ENCODE measurements around the gene MTMR3.

MTMR3 gene

DNA sequence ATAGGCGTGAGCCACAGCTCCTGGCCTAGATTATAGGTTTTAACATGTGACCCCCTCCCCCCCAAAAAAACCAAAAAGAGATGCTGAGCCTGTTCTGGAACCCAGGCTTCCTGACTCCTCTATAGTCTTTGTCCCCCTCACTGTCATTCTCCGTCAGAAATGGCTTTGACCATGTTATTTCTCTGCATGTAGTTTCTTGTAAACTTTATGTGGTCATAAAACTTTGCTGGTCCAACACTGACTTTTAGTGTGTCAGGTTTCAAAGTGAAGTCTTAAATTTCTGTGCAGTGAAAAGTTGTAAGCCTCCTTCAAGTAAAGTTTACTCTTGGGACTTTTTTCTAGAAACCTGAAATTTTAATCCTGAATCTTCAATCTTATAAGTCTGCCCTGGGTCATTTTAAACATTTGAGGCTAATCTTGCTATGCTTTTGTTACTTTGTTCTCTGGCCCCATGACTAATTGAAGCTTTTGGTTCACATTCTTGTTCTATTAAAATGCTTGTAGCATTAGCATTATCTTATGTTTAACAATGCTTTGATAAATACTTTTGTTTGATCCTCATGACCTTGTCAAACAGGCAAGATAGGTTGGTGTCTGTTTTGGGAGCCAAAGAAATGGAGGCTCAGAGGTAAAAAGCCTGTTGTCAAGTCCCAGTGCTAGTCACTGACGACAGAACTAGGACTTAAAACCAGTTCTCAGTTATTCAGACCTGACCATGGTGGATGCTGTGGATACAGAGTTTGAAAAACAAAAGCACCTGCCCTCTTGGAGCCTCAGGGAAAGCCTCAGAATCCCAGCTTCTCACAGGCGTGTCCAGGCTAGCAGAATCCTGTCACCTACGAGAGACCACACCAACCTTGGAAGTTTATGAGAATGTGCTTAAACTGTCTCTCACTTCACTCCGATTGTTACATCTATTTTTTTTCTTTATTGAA is 109.6 kb downstream of the MTMR3 start:
- TF ChIP-seq, protein P1, sequence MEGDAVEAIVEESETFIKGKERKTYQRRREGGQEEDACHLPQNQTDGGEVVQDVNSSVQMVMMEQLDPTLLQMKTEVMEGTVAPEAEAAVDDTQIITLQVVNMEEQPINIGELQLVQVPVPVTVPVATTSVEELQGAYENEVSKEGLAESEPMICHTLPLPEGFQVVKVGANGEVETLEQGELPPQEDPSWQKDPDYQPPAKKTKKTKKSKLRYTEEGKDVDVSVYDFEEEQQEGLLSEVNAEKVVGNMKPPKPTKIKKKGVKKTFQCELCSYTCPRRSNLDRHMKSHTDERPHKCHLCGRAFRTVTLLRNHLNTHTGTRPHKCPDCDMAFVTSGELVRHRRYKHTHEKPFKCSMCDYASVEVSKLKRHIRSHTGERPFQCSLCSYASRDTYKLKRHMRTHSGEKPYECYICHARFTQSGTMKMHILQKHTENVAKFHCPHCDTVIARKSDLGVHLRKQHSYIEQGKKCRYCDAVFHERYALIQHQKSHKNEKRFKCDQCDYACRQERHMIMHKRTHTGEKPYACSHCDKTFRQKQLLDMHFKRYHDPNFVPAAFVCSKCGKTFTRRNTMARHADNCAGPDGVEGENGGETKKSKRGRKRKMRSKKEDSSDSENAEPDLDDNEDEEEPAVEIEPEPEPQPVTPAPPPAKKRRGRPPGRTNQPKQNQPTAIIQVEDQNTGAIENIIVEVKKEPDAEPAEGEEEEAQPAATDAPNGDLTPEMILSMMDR (IDR thresholded peaks at IDR 0.05): no peak

DNA sequence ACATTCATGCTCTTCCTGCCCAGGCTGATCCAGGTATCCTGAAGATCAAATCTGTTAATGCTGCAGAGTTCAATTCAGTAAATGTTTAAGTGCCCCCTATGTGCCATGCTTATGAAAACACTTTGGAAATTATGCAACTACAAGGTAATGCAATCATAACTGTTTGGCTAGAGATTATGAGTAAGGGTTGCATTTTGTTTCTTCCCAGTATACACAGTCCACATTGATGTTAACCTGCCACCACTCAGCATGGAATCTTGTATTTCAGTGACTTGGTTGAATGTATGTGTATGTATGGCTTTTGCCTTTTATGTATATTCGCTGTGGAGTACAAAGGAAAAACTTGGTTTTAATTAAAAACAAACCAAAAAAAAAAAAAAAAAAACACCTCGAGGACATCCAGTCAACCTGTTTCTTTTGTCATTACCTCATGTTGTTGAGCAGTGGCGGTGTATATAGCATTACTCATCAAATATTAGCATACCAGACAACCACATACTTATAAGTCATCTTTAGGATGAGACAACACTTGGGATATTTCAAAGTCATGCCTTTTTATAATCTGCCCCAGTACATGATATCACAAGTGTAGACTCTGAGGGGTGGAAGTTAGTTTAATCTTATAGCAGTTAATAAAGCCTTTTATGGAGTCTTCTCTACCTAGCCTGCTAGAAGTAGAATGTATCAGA is 111.2 kb downstream of the MTMR3 start:
- TF ChIP-seq, protein P1 (IDR thresholded peaks at IDR 0.05): peak; percentile 42; the same call in 1 of the 2 replicates

DNA sequence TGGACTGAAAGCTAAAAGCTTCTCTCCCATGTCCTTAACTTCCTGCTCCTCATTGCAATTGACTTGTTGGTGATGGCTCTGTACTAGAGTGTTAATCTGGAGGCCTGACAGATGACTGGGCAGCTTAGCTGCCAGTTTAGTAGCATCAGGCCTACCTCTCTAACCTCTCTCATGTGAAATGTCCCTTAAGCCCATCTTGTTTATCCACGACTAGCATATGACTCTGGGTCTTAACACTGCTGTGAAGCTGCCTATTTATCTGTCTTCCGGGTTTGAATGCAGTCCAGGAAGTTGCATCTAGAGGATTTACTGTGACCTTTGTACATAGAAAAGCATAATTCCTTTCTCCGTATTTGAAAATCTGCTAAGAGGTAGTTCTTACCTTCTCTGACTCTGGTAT is 112.0 kb downstream of the MTMR3 start:
- TF ChIP-seq, protein P1 (IDR thresholded peaks at IDR 0.05): no peak

DNA sequence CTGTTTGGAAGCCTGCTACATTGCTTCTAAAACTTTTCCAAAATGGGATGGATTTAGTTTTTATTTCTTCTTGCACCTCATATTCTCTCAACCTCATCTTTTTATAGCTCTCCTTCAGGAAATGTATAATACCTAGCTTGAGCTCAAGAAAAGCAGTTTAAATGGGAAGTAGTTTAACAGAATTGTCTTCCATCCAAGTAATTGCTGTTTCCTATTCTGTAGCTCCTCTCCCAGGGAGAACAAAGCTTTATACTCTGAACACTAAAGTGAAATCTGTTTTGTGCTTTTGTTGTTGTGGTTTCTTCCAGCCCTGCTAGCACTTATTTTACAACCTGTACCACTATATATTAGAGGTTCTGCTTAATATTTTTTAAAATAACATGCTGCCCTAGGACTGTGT is 114.1 kb downstream of the MTMR3 start:
- TF ChIP-seq, protein P1 (IDR thresholded peaks at IDR 0.05): no peak

DNA sequence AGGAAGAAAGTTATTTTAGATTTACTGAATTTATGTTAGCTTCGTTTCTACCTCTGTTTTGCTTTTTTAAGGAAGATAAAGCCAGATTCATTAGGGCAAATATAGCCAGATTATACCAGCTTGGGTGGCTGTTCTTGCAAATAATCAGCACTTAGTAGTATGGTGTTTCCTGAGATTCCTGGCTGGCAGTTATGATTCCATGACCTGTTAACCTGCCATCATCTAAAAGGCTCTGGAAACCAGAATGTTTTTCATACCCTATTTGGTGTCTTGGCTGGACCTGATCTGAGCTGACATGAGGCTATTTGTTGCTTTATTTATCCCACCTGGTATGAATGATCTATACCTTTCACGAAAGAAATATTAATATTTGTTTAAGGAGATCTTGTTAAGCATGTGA is 114.5 kb downstream of the MTMR3 start:
- TF ChIP-seq, protein P1 (IDR thresholded peaks at IDR 0.05): no peak

DNA sequence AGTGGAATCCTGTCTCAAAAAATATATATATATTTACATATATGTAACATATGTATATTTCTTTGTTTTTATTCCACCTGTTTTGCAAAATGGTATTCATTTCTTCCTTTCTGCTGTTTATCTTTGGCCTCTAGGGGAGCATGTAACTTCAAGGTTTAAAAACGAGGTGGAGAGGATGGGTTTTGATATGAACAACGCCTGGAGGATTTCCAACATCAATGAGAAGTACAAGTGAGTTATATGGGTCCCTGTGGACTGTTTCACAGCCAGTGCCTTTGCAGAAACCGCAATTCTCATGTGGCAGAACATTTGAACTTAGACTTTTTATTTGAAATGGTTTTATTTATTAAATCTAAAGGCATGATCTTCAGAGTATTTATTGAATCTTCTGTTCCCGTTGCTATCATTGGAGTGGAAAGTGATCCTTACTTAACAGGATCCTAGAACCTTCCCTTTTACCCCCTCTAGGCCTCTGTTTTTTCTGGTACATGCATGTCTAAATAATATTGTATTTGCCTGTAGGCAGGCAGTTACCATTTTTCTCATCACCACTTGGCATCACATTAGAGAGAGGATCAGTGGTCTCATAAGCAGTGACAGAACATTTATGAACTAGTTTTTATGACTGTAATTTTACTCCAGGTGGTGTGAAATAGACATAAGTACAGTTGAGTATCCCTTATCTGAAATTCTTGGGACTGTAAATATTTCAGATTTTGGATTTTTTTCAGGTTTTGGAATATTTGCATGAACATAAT is 115.8 kb downstream of the MTMR3 start:
- TF ChIP-seq, protein P1 (IDR thresholded peaks at IDR 0.05): peak; percentile 30; the same call in 1 of the 2 replicates

DNA sequence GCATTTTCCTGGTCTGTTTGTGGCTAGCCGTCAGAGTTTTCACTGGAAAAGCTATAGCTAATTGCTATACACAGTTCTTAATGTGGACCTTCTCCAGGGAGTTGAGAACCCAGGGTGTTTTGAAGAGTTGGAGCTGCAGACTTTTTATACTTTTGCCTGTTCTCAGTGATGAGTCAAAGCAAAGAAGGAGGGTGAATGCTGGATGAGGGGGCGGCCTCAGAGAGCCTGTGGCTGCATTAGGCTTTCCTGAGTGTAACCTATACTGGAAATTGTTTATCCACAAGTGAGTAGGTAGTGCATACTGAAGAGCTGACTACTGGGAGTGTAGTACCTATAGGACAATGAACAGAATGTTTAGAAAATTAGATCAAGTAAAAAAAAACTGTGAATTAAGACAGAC is 117.6 kb downstream of the MTMR3 start:
- TF ChIP-seq, protein P1 (IDR thresholded peaks at IDR 0.05): no peak

Data from LNCAP (cell line).